Measurements from ENCODE around the gene SLC36A1. TPM values are rescaled to one million over a fixed set of nuclear protein-coding genes. Genes with fewer than 3 reads are reported as not detected.
A peak's percentile ranks its signal among the peaks of the same experiment; 100 is the strongest.

The SLC36A1 gene
- total and polyA plus RNA-seq, 2 of the 8 experiments (the other 6 are each of a cell fraction or from before 2014, with no cell fraction given), result 6.6 to 9.6 TPM

- FAIRE-seq, result no peak
- Histone ChIP-seq H3K36me3 (ENCODE audit: control insufficient read depth in 2 of 4, insufficient read depth in 4 of 4, low read length in 3 of 4) (no peaks in the 10 kb centered on the region; a peak in 1 of 8 replicates), H2BK120ac (replicated peaks; ENCODE audit: low read depth, low read length) (no peak overlapping the region), H4K91ac (replicated peaks; ENCODE audit: insufficient read length, low read length) (no peak overlapping the region), H2BK12ac (ENCODE audit: low read depth, low read length) (no peak overlapping the region), H4K8ac (ENCODE audit: extremely low read depth, insufficient read depth, low read length) (no peak overlapping the region), H4K5ac (ENCODE audit: insufficient read length, low read depth, low read length) (no peak overlapping the region), H3K56ac (replicated peaks; ENCODE audit: insufficient read length, low read depth, low read length) (no peak overlapping the region), H3K79me2 (ENCODE audit: control insufficient read depth in 1 of 2, insufficient read depth in 2 of 2, low read length in 2 of 2) (no peaks in the 10 kb centered on the region), H3K4ac (replicated peaks; ENCODE audit: insufficient read length, low read depth, low read length) (no peak overlapping the region), H3K79me1 (ENCODE audit: low read depth, low read length) (no peaks in the 10 kb centered on the region), H2BK15ac (ENCODE audit: low read length) (no peak overlapping the region), H3K18ac (ENCODE audit: extremely low read depth, low read length) (no peak overlapping the region), H3K9me3 (ENCODE audit: insufficient read depth in 2 of 2, low read depth in 1 of 2, low read length in 1 of 2) (no peaks in the 10 kb centered on the region), H3K27ac (ENCODE audit: low read depth, low read length) (no peak overlapping the region), H3K27me3 (replicated peaks in 1 of 4; ENCODE audit: control insufficient read depth in 3 of 4, extremely low read depth in 1 of 4, insufficient read depth in 3 of 4, low read length in 3 of 4) (no peaks in the 10 kb centered on the region), H3K9ac (replicated peaks in 1 of 4; ENCODE audit: extremely low read depth in 1 of 4, low read depth in 3 of 4, low read length in 3 of 4) (no peak overlapping the region), H3K23ac (ENCODE audit: insufficient read length) (no peak overlapping the region), H2AK5ac (ENCODE audit: low read depth, low read length) (no peak overlapping the region), H3K23me2 (ENCODE audit: low read depth, low read length) (peaks cover 3% of the 10 kb centered on the region; the same call in 1 of the 2 replicates), H4K20me1 (replicated peaks in 1 of 2; ENCODE audit: control insufficient read depth in 1 of 2, insufficient read depth in 2 of 2, low read length in 2 of 2) (no peaks in the 10 kb centered on the region), H2BK20ac (ENCODE audit: low read length) (no peak overlapping the region), H3K14ac (ENCODE audit: insufficient read length) (no peak overlapping the region), H3K4me1 (replicated peaks in 1 of 4; ENCODE audit: control insufficient read depth in 3 of 4, insufficient read depth in 4 of 4, low read length in 3 of 4) (peaks cover 0 to 18% (median 11%) of the 10 kb centered on the region in 4 experiments; a peak in 2 of 7 replicates), H3K4me2 (ENCODE audit: insufficient read depth in 1 of 2, low read depth in 2 of 2, low read length in 2 of 2) (peak overlapping the region; percentile 33 to 56; a peak in 3 of 4 replicates), H2BK5ac (ENCODE audit: low read depth, low read length) (no peak overlapping the region), H3K4me3 (ENCODE audit: extremely low read depth in 1 of 4, insufficient read depth in 2 of 4, low read depth in 3 of 4, low read length in 4 of 4) (0 out of 8 replicates have a peak overlapping the region, but pooled peaks of 2 of the 4 experiments have one; percentile 8 to 12), H2AFZ (ENCODE audit: low read length) (0 out of 2 replicates have a peak overlapping the region, but pooled peaks have one; percentile 1)
- POLR2A ChIA-PET (ENCODE audit: partially characterized antibody), result interaction anchor here (1.7 kb wide), 1 partner anchor 13 kb away, joined by 6 read pairs; no protein-coding TSS in a partner anchor
- TF ChIP-seq MAFK (IDR thresholded peaks at IDR 0.05; ENCODE audit: low read depth, low read length), result no peak
- no peak for TF ChIP-seq CHD2 (IDR thresholded peaks at IDR 0.05; ENCODE audit: low read length)
- TF ChIP-seq SIN3A (conservative IDR thresholded peaks at IDR 0.05 in 1 of 2, IDR thresholded peaks at IDR 0.05 in 1 of 2; ENCODE audit: low read depth in 1 of 2, low read length in 2 of 2), result no peak
- no peak for TF ChIP-seq EGR1 (IDR thresholded peaks at IDR 0.05; ENCODE audit: borderline replicate concordance, low read depth, low read length)
- TF ChIP-seq TBP (IDR thresholded peaks at IDR 0.05; ENCODE audit: low read depth, low read length), result no peak
- no peak for TF ChIP-seq GTF2F1 (IDR thresholded peaks at IDR 0.05; ENCODE audit: borderline replicate concordance, low read depth, low read length)
- no peak for TF ChIP-seq TAF7 (optimal IDR thresholded peaks at IDR 0.05; ENCODE audit: borderline replicate concordance, low read depth, low read length)
- TF ChIP-seq, protein P1, sequence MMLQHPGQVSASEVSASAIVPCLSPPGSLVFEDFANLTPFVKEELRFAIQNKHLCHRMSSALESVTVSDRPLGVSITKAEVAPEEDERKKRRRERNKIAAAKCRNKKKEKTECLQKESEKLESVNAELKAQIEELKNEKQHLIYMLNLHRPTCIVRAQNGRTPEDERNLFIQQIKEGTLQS (IDR thresholded peaks at IDR 0.05; ENCODE audit: insufficient read depth, low read depth, low read length), result no peak
- no peak for TF ChIP-seq HDAC6 (IDR thresholded peaks at IDR 0.05; ENCODE audit: low read depth, low read length)
- no peak for TF ChIP-seq BCL11A (IDR thresholded peaks at IDR 0.05; ENCODE audit: low read depth in 2 of 2, low read length in 2 of 2)
- TF ChIP-seq SP2 (IDR thresholded peaks at IDR 0.05; ENCODE audit: low read length), result no peak
- no peak for TF ChIP-seq CEBPB (IDR thresholded peaks at IDR 0.05; ENCODE audit: low read depth, low read length)
- TF ChIP-seq KDM1A (IDR thresholded peaks at IDR 0.05; ENCODE audit: borderline replicate concordance, low read length), result no peak
- WGBS, 2 experiments (ENCODE audit: extremely low coverage in 1 of 2, insufficient coverage in 1 of 2, insufficient read length in 1 of 2, insufficient replicate concordance in 2 of 2, low coverage in 1 of 2, low lambda C conversion rate in 2 of 2, missing lambda C conversion rate in 1 of 2), result 59% methylated on average over 3 of the region's 3 CpGs; no CpG with 5 or more reads in 1 of the 2 experiments
- CTCF ChIA-PET (ENCODE audit: partially characterized antibody), result interaction anchor here (0.8 to 1.8 kb wide), 5 partner anchors 15 to 169 kb away, joined by 3 to 11 read pairs (median 5); partner anchors contain the start of gene SLC36A1
- no peak for DNase-seq (ENCODE audit: low read depth in 1 of 2, low spot score in 2 of 2)
Observed at GRCh38 chr5:151483176-151483575, 35.8 kb downstream of the SLC36A1 start.
